ENCODE results near the gene LRRC2. TPM values are rescaled to one million over a fixed set of nuclear protein-coding genes. Genes with fewer than 3 reads are reported as not detected.

Gene LRRC2
- total RNA-seq, 1 donor from 2014 or later, result not detected

DNA sequence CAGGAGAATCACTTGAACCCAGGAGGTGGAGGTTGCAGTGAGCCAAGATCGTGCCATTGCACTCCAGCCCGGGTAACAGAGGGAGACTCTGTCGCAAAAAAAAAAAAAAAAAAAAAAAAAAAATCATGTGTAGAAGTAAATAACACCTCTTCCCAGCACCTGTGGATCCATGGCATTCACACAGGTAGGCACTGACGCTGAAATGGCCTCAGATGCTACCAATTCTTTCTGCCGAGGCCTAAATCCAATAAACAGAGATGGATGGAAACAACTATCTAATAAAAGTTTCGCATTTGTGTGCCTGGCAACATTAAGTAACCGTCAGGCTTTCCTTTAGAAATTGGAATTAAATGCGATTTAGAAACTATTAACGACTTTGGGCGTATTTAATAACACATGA, 10.3 kb upstream of the LRRC2 start:
- TF ChIP-seq, protein P1, sequence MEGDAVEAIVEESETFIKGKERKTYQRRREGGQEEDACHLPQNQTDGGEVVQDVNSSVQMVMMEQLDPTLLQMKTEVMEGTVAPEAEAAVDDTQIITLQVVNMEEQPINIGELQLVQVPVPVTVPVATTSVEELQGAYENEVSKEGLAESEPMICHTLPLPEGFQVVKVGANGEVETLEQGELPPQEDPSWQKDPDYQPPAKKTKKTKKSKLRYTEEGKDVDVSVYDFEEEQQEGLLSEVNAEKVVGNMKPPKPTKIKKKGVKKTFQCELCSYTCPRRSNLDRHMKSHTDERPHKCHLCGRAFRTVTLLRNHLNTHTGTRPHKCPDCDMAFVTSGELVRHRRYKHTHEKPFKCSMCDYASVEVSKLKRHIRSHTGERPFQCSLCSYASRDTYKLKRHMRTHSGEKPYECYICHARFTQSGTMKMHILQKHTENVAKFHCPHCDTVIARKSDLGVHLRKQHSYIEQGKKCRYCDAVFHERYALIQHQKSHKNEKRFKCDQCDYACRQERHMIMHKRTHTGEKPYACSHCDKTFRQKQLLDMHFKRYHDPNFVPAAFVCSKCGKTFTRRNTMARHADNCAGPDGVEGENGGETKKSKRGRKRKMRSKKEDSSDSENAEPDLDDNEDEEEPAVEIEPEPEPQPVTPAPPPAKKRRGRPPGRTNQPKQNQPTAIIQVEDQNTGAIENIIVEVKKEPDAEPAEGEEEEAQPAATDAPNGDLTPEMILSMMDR (IDR thresholded peaks at IDR 0.05), result no peak
- ChIA-PET CTCF (no interaction called here), POLR2A (no interaction called here)
- peaks cover 2% of the 10 kb centered on the region for H3K4me1 Mint-ChIP-seq
- no peaks in the 10 kb centered on the region for H3K36me3 Mint-ChIP-seq (ENCODE audit: low read depth)
- peaks cover 22% of the 10 kb centered on the region for H3K27me3 Mint-ChIP-seq
- intact Hi-C loops (cut with micrococcal nuclease), result no loop called here
- no peaks in the 10 kb centered on the region for H3K9me3 Mint-ChIP-seq
- no peak for ATAC-seq (ENCODE audit: low read depth)
- H3K4me3 Mint-ChIP-seq, result no peak overlapping the region
- no peak overlapping the region for H3K27ac Mint-ChIP-seq
- DNase-seq, result no peak

DNA sequence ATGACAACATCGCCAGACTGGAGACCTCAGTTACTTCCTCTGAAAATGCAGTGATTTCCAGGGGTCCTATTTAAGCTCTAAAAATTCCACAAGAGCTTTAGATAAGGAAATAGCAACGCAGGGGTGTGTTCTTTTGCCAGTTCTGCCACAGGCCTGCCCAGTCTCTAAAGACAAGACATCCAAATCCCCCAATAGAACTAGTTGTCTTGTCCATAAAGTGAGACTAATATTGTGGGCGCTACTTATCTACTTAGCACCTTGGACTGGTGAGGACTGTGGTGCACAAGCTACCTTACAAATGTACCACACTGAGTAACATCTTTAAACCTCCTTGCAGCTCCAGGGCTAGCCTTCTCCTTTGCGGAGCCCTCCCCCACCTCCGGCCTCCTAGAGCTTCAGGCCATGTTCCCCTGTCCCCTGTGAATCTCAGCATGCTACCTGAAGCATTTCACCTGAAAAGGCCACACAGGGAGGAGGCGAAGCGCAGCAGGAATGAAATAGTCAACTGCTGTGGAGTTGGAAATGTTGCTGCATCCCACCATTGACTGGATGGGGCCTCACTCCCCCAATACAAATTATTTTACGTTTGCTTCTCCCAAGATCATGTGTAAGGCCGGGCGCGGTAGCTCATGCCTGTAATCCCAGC, 9.6 kb upstream of the LRRC2 start:
- Mint-ChIP-seq H3K9me3 (no peaks in the 10 kb centered on the region), H3K4me1 (peaks cover 2% of the 10 kb centered on the region), H3K4me3 (no peak overlapping the region), H3K36me3 (ENCODE audit: low read depth) (no peaks in the 10 kb centered on the region), H3K27me3 (peaks cover 22% of the 10 kb centered on the region), H3K27ac (no peak overlapping the region)
- DNase-seq, result no peak
- ATAC-seq (ENCODE audit: low read depth), result no peak
- ChIA-PET POLR2A (no interaction called here), CTCF (no interaction called here)
- intact Hi-C loops (cut with micrococcal nuclease), result no loop called here
- TF ChIP-seq, protein P1 (IDR thresholded peaks at IDR 0.05), result no peak

DNA sequence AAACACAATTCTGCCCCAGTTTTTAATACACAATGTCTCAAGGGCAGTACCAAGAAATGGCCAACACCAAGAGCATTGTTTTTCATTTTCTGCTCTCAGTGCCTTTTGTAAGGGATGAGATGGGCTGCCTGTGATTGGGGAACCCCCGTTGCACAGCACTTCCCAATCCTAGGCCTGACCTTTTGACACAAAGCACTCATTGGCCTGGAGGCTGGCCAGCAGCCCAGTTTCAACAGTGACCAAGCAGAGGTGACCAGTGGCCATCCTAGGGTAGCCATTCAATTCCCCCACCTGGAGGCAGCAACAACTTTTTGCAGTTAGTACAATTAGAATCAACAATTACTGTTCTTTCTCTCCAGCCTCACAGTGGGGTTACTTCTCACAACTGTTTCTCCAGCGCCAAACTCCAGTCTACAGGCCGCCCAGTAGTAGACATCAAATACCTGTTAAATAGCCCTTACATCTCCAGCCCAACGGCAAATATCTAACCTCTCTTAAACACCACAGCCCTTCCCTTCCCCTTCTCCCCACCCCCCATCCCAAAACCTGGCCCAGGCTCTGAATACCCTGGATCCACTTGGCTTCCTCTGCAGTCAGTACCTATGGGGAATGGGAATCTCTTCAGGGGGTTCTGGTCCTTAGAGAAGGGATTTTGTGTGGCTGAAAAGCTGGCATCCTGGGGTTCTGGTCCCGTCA, 8.9 kb upstream of the LRRC2 start:
- intact Hi-C loops (cut with micrococcal nuclease), result no loop called here
- Mint-ChIP-seq H3K27ac (no peak overlapping the region), H3K4me1 (peaks cover 2% of the 10 kb centered on the region)

GRCh38 chr3:46574243-46574646, 8.1 kb upstream of the LRRC2 start:
- H3K27ac Mint-ChIP-seq, result no peak overlapping the region
- no peaks in the 10 kb centered on the region for H3K36me3 Mint-ChIP-seq (ENCODE audit: low read depth)
- no peak overlapping the region for H3K4me3 Mint-ChIP-seq
- ATAC-seq (ENCODE audit: low read depth) (no peak), DNase-seq (no peak)
- H3K27me3 Mint-ChIP-seq, result peaks cover 22% of the 10 kb centered on the region
- intact Hi-C loops (cut with micrococcal nuclease), result no loop called here
- ChIA-PET POLR2A (no interaction called here), CTCF (no interaction called here)
- H3K4me1 Mint-ChIP-seq, result peaks cover 2% of the 10 kb centered on the region
- no peaks in the 10 kb centered on the region for H3K9me3 Mint-ChIP-seq
- TF ChIP-seq, protein P1 (IDR thresholded peaks at IDR 0.05), result no peak

More for the DNA sequence above, 8.9 kb upstream of the LRRC2 start:
- POLR2A ChIA-PET, result no interaction called here
- Mint-ChIP-seq H3K9me3 (no peaks in the 10 kb centered on the region), H3K4me3 (no peak overlapping the region), H3K36me3 (ENCODE audit: low read depth) (no peaks in the 10 kb centered on the region), H3K27me3 (peaks cover 22% of the 10 kb centered on the region)
- TF ChIP-seq, protein P1 (IDR thresholded peaks at IDR 0.05), result no peak
- DNase-seq, result no peak
- CTCF ChIA-PET, result no interaction called here
- no peak for ATAC-seq (ENCODE audit: low read depth)

- DNase-seq (no peak), ATAC-seq (ENCODE audit: low read depth) (no peak)
- Mint-ChIP-seq H3K27me3 (peaks cover 22% of the 10 kb centered on the region), H3K4me1 (peaks cover 2% of the 10 kb centered on the region), H3K4me3 (no peak overlapping the region), H3K9me3 (no peaks in the 10 kb centered on the region), H3K27ac (no peak overlapping the region), H3K36me3 (ENCODE audit: low read depth) (no peaks in the 10 kb centered on the region)
- intact Hi-C loops (cut with micrococcal nuclease), result no loop called here
- CTCF ChIA-PET, result no interaction called here
- TF ChIP-seq, protein P1 (IDR thresholded peaks at IDR 0.05), result no peak
- POLR2A ChIA-PET, result no interaction called here
Observed at GRCh38 chr3:46573701-46574100, 7.6 kb upstream of the LRRC2 start.

Measured in activated B cell treated with CpG ODN at 0.5 μM for 24 hours (primary cell).